Ramos (cell line): ENCODE measurements around the gene VIT.

Source experiments
- in situ Hi-C: fragments of 300-500 bp; cut with MboI; formaldehyde crosslinking; loops from one replicate; pipeline ENCODE4 v1.14.3; 2022; ENCODE audit warnings: low sequenced_read_pairs; ENCODE audit not compliant: unreplicated experiment

Gene VIT

GRCh38 chr2:36706021-36706876 is 9.7 kb downstream of the VIT start:
- in situ Hi-C loops, result no loop called here

DNA sequence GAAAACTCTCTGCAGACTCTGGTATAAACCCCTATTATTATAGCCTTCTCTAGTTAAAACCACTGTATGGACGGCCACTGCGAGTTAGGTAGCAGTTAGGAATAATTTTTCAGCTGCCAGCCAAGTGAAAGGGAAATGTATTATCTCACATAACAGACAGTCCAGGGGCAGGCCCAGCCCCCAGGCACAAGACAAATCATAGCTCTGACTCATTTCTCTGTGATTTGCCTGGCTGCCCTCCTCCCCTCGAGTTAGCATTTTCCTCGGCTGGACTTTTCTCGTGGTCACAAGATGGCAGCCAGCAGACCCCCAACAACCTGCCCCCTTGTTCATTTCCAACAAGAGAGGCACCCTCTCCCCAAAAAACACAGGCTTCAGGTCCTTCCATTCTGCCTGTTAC is 10.5 kb downstream of the VIT start:
- in situ Hi-C loops, result no loop called here

DNA sequence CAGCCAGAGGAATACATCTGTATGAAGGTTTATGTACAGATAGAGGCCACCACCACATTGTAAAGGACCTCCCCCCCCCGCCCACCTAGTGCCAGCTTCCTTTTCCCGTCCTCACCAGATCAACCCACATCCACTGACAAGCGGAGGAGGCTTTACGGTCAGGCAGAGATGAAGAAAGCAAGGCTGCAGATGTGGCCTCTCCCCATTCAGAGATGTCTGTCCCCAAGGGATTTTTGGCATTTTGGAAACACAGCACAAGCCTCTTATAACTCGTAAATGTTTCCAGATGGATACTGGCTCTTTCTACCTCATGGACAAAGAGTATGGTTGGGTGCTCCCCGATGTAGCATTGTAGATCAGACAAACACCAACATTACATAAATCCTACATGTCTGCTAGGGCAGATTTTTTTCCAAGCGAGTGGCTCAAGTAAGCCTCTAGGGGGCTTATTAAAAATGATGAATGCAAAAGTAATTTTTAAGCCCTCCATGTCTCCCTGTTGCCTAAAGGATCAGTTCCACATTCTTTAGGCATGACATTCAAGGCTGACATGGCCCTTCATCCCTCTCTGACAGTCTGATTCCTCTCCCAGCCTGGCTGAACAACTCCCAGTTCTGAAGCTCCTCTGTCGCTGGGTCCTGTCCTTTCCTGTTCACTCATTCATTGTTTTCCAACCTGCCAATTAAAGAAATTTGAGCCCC is 11.7 kb downstream of the VIT start:
- in situ Hi-C loops, result no loop called here

DNA sequence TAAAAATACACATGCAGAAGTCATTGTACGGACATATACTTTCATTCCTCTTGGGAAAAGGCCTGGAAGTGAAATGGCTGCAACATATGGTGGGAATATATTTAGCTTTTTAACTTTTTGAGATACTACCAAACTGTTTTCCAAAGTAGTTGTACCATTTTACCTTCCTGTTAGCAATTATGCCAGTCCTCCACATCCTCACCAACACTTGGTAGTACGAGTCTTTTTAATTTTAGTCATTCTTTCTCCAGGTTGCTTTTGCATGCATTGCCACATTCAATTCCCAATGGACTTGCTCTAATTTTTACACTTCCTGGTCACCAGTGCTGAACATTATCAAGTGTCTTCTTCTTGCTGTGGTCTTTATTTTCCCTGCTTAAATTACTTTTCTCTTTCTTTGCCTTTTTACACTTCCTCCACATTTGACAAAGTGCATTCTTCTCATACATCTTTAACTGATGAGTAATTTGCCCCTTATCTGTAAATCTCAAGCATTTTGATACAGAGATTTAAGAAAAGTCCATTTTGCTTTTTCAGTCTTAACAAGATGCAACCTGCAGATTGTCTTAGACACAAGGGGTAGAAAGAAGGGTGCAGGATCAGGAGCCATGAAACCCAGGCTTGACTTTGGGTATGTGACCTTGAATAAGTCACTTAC is 14.5 kb downstream of the VIT start:
- in situ Hi-C loops, result no loop called here

DNA sequence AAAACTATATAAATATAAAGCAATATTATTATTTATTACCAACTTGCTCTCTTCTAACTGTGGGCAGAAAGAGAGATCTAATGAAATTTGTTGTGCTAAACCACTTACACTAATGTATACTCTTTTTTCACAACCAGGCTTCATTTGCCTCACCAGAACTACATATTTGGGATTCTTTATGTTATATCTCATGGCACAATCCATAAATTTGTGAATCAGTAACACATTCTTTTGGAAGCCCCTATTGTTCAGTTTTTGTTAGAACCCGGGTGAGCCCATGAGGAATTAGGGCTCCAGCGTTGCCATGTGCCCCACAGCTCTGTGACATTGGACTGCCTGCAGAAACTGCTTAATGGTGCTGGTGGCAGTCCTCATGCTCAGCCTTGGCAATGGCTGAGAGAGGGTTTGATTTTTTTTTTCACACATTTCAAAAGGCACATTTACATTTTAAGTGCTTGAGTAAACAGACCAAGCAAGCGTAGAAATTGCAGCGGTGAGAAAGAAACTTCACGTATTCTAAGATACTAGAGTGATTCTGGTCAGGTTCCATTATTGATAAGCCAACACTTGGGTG is 15.3 kb downstream of the VIT start:
- in situ Hi-C loops, result no loop called here

DNA sequence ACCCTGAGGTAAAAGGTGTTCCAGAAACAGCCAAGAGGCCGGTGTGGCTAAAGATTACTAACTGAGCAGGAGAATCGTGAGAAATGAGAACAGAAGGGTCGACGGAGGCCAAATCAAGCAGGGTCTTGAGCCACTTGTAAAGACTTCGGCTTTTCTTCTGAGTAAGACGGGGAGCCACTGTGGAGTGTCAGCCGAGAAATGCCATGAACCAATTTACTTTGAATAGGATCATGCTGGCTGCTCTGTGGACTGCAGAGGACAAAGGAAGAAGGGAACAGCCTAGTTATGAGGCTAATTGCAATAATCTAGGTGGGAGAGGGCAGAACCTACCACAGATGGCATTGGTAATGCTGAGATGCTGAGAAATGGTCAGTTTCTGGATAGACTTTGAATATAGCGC is 16.8 kb downstream of the VIT start:
- in situ Hi-C loops, result no loop called here

DNA sequence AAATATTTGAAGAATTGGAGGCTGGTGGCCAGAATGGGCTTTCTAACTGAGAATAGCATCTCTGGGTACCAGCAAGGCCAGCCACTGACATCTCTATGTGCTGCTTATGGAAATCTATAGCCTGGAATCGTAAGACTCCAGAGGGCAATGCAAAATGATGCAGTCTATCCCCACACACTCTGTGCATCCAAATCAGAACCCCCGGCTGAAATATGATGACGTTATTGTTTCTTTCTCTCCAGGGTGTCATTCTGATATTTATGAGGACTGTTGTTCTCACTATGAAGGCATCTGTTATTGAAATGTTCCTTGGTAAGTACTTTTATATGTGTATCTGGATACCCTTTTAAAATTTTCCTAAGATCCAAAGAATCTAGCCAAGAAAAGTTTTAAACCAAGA is 19.6 kb downstream of the VIT start:
- in situ Hi-C loops, result no loop called here

- in situ Hi-C loops, result no loop called here
Observed at GRCh38 chr2:36717603-36718266, 21.2 kb downstream of the VIT start.

DNA sequence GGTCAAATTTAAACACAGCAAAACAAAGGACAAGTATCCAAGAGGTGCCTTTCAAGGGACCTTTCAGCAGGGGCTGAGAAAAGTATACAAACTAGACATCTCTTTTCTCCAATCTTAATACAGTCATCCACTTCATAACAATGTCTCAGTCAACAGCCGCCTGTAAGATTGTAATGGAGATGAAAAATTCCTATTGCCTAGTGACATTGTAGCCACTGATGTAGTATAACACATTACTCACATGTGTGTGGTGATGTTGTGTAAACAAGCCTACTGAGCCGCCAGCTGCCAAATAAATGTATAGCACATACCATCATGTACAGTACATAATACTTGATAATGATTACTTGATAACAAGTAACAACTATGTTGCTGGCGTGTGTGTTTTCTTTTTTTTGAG is 31.0 kb downstream of the VIT start:
- in situ Hi-C loops, result no loop called here

GRCh38 chr2:36729067-36729466 is 32.6 kb downstream of the VIT start:
- in situ Hi-C loops, result no loop called here

- in situ Hi-C loops, result no loop called here
Observed at GRCh38 chr2:36731941-36732672, 35.6 kb downstream of the VIT start.

DNA sequence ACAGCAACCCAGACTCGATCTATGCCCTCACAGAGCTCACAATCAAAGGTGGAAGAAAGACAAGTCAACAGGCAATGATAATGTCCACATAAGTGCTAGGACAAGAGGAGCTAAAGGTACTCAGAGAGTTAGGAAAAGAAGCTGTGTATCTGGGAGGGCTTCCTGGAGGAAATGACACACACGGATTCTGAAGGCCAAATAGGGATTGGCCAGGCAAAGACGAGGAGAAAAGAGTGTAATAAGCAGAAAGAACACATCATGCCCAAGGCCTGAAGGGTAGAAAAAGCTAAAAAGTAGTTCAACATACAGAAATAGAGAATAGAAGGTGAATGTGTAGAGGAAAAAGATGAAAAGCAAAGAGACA is 36.1 kb downstream of the VIT start:
- in situ Hi-C loops, result no loop called here

DNA sequence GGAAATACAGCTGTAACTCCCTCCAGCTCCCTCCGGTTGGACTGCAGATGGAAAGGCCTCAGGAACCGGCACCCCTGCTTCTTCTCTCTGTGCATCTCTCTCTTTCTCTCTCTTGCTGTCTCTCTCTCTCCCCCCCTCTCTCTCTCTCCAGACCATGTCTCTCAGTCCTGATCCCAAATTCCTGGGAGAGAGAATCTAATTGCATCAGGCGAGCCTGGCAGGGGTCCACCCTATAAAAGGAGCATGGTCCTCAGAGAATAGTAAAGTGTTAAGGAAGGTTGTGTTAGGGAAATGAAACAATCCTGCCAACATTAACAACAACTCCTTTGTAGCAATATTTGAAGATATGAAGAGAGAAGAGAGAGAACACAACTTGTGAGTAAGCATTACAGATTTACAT is 36.7 kb downstream of the VIT start:
- in situ Hi-C loops, result no loop called here

GRCh38 chr2:36734304-36734703 is 37.8 kb downstream of the VIT start:
- in situ Hi-C loops, result no loop called here

DNA sequence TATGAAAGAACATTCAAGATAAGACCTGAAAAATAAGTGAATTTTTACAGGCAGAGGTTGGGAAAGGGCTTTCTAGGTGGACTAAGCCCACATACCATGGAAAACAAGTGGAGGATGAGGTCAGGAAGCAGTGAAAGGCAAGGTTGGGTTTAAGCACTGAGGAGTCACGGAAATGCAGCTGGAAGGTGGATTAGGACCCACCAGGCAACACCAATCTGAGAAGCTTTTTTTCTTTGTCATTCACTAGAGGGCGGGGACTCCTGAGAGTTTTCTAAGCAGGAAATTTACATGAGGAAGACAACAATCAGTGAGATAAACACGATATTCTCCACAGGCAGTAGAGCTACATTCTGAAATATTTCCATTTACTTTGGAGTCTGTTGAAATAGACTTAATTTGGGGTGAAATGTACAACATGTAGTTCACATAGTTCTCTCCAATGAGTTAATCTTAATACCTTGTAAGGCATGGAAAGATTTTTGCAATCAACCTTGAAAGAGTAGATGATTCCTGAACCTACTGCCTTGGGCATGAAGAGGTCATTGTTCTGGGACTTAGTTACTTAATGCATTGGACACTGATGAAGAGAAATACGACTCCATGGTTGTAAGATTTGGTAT is 40.7 kb downstream of the VIT start:
- in situ Hi-C loops, result no loop called here

DNA sequence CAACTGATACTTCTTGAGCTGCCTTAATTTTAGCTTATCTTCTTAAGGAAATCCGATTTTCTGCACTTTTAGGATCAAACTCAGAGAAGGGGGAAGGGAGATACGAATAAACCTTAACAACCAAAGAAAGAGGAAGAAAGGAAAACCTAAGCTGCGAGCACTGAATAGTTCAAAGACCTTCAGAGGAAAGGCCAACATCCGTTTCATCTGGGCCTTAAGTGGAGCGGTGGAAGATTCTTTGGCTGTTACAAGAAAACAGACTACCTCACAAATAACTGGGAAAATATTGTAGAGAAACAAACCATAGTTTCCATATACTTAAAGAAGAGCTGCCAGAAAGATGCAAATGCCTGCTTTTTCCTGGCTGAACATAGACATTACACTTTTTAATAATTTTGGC is 43.6 kb downstream of the VIT start:
- in situ Hi-C loops, result no loop called here

- in situ Hi-C loops, result no loop called here
Observed at GRCh38 chr2:36741188-36741837, 44.8 kb downstream of the VIT start.

DNA sequence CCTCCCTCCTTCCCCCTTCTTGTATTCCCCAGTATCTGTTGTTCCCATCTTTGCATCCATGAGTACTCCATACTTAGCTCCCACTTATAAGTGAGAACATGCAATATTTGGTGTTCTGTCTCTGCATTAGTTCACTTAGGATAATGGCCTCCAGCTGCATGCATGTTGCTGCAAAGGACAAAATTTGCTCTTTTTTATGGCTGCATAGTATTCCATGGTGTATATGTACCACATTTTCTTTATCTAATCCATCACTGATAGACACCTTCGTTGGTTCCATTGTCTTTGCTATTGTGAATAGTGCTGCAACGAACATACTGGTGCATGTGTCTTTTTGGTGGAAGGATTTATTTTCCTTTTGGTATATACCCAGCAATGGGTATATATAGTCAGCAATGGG is 47.4 kb downstream of the VIT start:
- in situ Hi-C loops, result no loop called here

- in situ Hi-C loops, result no loop called here
Observed at GRCh38 chr2:36748166-36748565, 51.7 kb downstream of the VIT start.
